Heart left ventricle (tissue), 16 donors: ENCODE data around the gene LGALS3BP. TPM values are rescaled to one million over a fixed set of nuclear protein-coding genes. Genes with fewer than 3 reads are reported as not detected.

Experiments
- ATAC-seq, 4 donors: fragments of 200-7000 bp; cut with Tn5 transposase; one replicate each; pipeline ENCODE4 v1.9.1; 2020 to 2022; ENCODE audit warnings: moderate library complexity in 4 of 4, mild to moderate bottlenecking in 3 of 4, moderate number of reproducible peaks in 1 of 4
- DNase-seq, 5 donors: peaks; one replicate each; pipeline ENCODE4 v3.0.0-alpha.2; 2020
- H3K27ac ChIP-seq, 12 donors: fragments of 200-600 bp; sonication (generic) in 4 of 12; one replicate each; pipeline versions ENCODE4 v1.5.0 to v1.8.0; 2016 to 2022; ENCODE audit warnings: mild to moderate bottlenecking in 2 of 12
- H3K27me3 ChIP-seq, 9 donors: fragments of 200-600 bp; sonication (generic) in 2 of 9; one replicate each; pipeline versions ENCODE4 v1.5.1 to v1.8.0; 2016 to 2022; ENCODE audit warnings: mild to moderate bottlenecking in 3 of 9
- H3K36me3 ChIP-seq, 9 donors: fragments of 200-600 bp; sonication (generic) in 2 of 9; one replicate each; pipeline versions ENCODE4 v1.5.0 to v1.8.0; 2018 to 2022; ENCODE audit warnings: mild to moderate bottlenecking in 2 of 9
- H3K4me1 ChIP-seq, 12 donors: fragments of 200-600 bp; sonication (generic) in 4 of 12; one replicate each; pipeline versions ENCODE4 v1.5.0 to v1.8.0; 2016 to 2022; ENCODE audit warnings: mild to moderate bottlenecking in 3 of 12
- H3K4me3 ChIP-seq, 12 donors: fragments of 200-600 bp; sonication (generic) in 4 of 12; one replicate each; pipeline versions ENCODE4 v1.5.0 to v1.8.0; 2017 to 2022; ENCODE audit warnings: mild to moderate bottlenecking in 9 of 12, moderate library complexity in 4 of 12
- H3K9me3 ChIP-seq, 12 donors: fragments of 200-600 bp; sonication (generic) in 4 of 12; one replicate each; pipeline versions ENCODE4 v1.5.0 to v1.8.0; 2016 to 2022; ENCODE audit warnings: mild to moderate bottlenecking in 1 of 12
- POLR2A ChIP-seq, 2 donors: fragments of 450-650 bp; IDR thresholded peaks; one replicate each; pipeline ENCODE4 v1.6.1; 2017; ENCODE audit warnings: antibody characterized with exemption in 2 of 2, mild to moderate bottlenecking in 2 of 2, moderate library complexity in 2 of 2
- WGBS, 4 donors: extraction: QIAGEN DNeasy Blood & Tissue Kit in 2 of 4; methylation state at CpG; one replicate each; pipeline versions ENCODE4 v1.1.5 to v1.1.7; 2013 to 2018; 5-methylcytosine and 5-hydroxymethylcytosine counted together
- intact Hi-C, 10 donors: fragments of 100-400 bp; cut with DNase I; formaldehyde crosslinking; loops; one replicate each; pipeline versions ENCODE4 v1.11.1 to v1.14.2; 2022
- polyA plus RNA-seq, 2 donors: library from polyadenylated mRNA; stranded (reverse); fragments of 200-250 nt; gene quantifications; one replicate each; pipeline ENCODE4 v1.2.3, GENCODE V29; 2013
- total RNA-seq, 9 donors: library from RNA; depleted of rRNA in 2 of 9; stranded (reverse); fragments of >200 nt in 2 of 9; fragmentation: NEBNext Ultra II Directional in 3 of 9; extraction: Animal tissue kit (Norgen Biotek cat#: 25700) in 3 of 9; gene quantifications; one replicate each; pipeline versions ENCODE4 v1.1.0 to v1.2.4, GENCODE V29; 2016 to 2023
- TF ChIP-seq, protein P1 (sequence below), 12 donors: fragments of 200-600 bp; sonication (generic) in 4 of 12; IDR thresholded peaks; one replicate each; pipeline versions ENCODE4 v1.5.0 to v1.8.0; 2018 to 2022; ENCODE audit warnings: antibody characterized with exemption in 12 of 12, mild to moderate bottlenecking in 5 of 12
- donor health status: ischemic (EF 13 %, LVEDD 7.1; RV severe dilation, severe dysfunction).
- donor health status: healthy with polysubstance abuse.
- donor health status: DM: no; HTN: yes; CAD: no.
- donor health status: DM: no; HTN: no; CAD: no.
- donor health status: ischemic (EF 25% LVEDD 6.9; RV normal size, moderate dysfunction).
- donor health status: ischemic (EF 25% LVEDD 5.7; RV mildly dilated, moderate dysfunction).
- donor health status: healthy.
- donor health status: DM: yes; HTN: yes; CAD: no.
- donor health status: ischemic (EF 35%, LVEDD 5.7; RV mildly dilated, moderate dysfunction).
- donor health status: nonischemic (EF 11% LVEDD 7.7; RV severe dilation, severe dysfunction).
- donor health status: DM: yes; HTN: yes; CAD: no.
- donor health status: PGD.
- donor health status: ischemic (EF 29% LVEDD 5.4; RV normal size, mild dysfunction).
- donor health status: nonischemic (EF 23%, LVEDD 6.1; RV moderate dilation, normal function).

LGALS3BP gene
- total and polyA plus RNA-seq, 11 donors = 178 to 1,343 (median 547) TPM

DNA sequence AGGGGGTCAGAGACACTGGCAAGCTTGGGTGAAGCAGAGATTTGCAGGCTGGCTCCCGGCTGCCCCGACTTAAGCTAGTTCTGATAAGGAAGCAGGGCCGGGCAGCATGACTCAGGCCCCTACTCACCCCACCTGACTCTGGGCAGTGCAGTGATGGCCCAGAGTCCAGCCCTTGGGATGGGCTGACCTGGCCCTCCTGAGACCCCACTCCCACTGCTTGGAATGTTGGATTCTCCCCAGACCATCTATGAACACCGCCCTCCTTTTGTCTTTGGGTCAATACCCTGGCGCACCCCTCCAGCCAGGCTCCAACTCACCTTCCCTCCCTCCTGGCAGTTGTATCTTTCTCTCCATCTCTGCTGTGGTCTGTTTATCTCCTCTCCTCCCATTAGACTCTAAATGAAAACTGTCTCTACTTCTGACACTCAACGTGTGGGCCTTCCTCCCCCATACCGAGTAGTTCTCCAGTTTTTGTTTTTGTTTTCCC lies 21.0 kb downstream of the LGALS3BP start:
- Histone ChIP-seq H3K27me3 (no peaks in the 10 kb centered on the region), H3K9me3 (no peaks in the 10 kb centered on the region), H3K4me3 (no peak overlapping the region), H3K27ac (no peak overlapping the region), H3K36me3 (no peaks in the 10 kb centered on the region), H3K4me1 (peaks cover 0 to 11% (median 0%) of the 10 kb centered on the region in 12 donors)
- intact Hi-C loops = no loop called here
- ATAC-seq = peak in 3 of 4 donors; percentile 16 to 22 (median 19)
- no peak for DNase-seq
- WGBS, 4 donors = 70 to 81% (median 78%) methylated on average over 6 to 7 of the region's 7 CpGs
- TF ChIP-seq POLR2A (IDR thresholded peaks at IDR 0.05) = no peak
- TF ChIP-seq, protein P1, sequence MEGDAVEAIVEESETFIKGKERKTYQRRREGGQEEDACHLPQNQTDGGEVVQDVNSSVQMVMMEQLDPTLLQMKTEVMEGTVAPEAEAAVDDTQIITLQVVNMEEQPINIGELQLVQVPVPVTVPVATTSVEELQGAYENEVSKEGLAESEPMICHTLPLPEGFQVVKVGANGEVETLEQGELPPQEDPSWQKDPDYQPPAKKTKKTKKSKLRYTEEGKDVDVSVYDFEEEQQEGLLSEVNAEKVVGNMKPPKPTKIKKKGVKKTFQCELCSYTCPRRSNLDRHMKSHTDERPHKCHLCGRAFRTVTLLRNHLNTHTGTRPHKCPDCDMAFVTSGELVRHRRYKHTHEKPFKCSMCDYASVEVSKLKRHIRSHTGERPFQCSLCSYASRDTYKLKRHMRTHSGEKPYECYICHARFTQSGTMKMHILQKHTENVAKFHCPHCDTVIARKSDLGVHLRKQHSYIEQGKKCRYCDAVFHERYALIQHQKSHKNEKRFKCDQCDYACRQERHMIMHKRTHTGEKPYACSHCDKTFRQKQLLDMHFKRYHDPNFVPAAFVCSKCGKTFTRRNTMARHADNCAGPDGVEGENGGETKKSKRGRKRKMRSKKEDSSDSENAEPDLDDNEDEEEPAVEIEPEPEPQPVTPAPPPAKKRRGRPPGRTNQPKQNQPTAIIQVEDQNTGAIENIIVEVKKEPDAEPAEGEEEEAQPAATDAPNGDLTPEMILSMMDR (IDR thresholded peaks at IDR 0.05) = no peak

DNA sequence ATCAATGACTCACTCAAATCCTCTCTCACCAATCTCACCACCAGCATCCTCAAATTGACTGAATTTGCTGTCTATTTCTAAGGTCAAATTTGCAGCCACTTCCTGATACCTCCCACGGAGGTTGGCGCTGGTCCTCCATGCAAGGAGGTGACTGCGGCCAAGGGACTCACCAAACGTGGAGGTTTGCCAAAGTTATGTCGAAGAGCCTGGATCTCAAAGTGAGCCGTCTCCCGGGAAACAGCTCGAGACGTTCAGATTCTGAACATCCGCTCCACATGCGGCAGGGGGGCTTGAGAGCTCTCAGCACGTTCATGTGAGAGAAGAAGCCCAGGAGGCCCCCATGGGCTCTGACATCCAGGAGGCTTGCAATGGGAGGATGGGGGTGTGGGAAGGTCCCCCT lies 22.6 kb downstream of the LGALS3BP start:
- Histone ChIP-seq H3K4me1 (peaks cover 0 to 21% (median 6%) of the 10 kb centered on the region in 12 donors), H3K27ac (no peak overlapping the region), H3K27me3 (no peaks in the 10 kb centered on the region), H3K36me3 (no peaks in the 10 kb centered on the region), H3K9me3 (no peaks in the 10 kb centered on the region), H3K4me3 (no peak overlapping the region)
- TF ChIP-seq, protein P1 (IDR thresholded peaks at IDR 0.05) = no peak
- no peak for TF ChIP-seq POLR2A (IDR thresholded peaks at IDR 0.05)
- ATAC-seq = no peak
- intact Hi-C loops = no loop called here
- DNase-seq = no peak
- 45 to 81% (median 62%) methylated on average over 6 to 12 of the region's 12 CpGs for WGBS, 4 donors

DNA sequence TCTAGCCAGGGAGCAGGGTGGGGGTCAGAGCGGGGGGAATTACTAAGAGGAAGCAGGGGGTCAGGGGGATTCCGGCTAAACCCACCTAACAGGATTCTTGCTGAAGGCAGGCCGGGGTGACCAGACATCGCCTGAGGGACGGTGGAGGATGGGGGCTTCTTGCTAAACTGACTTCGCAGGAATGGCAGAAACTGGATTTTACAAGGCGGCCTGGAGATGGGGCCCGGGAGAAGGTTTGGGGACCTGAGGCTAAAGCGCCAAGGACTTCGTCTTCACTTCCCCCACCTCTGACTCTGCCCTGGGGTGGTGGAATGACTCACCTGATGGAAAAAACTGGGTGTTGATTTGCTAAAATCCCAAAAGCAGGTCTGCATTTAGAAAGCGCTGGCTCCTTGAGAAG lies 23.5 kb downstream of the LGALS3BP start:
- Histone ChIP-seq H3K27ac (no peak overlapping the region), H3K9me3 (peaks cover 0 to 5% (median under 1%) of the 10 kb centered on the region in 12 donors), H3K36me3 (no peaks in the 10 kb centered on the region), H3K27me3 (no peaks in the 10 kb centered on the region), H3K4me1 (peaks cover 0 to 27% (median 9%) of the 10 kb centered on the region in 12 donors), H3K4me3 (no peak overlapping the region)
- peak in 1 of 5 donors; percentile 37 for DNase-seq
- TF ChIP-seq, protein P1 (IDR thresholded peaks at IDR 0.05) = no peak
- TF ChIP-seq POLR2A (IDR thresholded peaks at IDR 0.05) = no peak
- intact Hi-C loops = no loop called here
- 86 to 93% (median 89%) methylated on average over 11 of the region's 11 CpGs for WGBS, 4 donors
- ATAC-seq = no peak

DNA sequence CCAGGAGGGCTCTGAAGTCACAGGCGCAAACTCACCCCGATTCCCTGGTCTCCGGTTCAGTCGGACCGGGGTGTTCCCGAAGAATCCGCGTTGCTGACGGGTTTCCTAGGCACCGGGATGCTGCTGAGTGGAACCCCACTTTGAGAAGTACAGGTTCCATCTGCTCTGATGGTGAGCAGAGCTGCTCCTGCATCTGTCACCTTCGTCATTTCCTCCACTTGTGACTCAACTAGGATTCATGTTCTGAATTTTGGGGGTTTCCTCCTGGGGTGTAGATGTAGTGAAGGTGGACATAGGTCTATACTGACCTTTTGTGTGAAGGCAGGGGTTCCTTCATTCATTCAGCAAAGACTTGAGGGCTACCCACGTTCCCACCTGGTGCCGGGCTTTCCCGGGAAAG lies 25.0 kb downstream of the LGALS3BP start:
- intact Hi-C loops = no loop called here
- 90 to 96% (median 94%) methylated on average over 5 to 14 of the region's 14 CpGs for WGBS, 4 donors
- ATAC-seq = no peak
- H3K4me3 ChIP-seq = no peak overlapping the region
- peaks cover 0 to 20% (median 14%) of the 10 kb centered on the region in 12 donors for H3K9me3 ChIP-seq
- no peaks in the 10 kb centered on the region for H3K27me3 ChIP-seq
- TF ChIP-seq, protein P1 (IDR thresholded peaks at IDR 0.05) = no peak
- no peak for TF ChIP-seq POLR2A (IDR thresholded peaks at IDR 0.05)
- no peak overlapping the region for H3K27ac ChIP-seq
- H3K4me1 ChIP-seq = peaks cover 0 to 19% (median 9%) of the 10 kb centered on the region in 12 donors
- DNase-seq = no peak
- H3K36me3 ChIP-seq = no peaks in the 10 kb centered on the region
